Eye (tissue), 1 donor: ENCODE results near the gene TBC1D10A.

Experiments
- DNase-seq: peaks from one replicate; pipeline ENCODE4 v3.0.0-alpha.2; 2015

The TBC1D10A gene

DNA sequence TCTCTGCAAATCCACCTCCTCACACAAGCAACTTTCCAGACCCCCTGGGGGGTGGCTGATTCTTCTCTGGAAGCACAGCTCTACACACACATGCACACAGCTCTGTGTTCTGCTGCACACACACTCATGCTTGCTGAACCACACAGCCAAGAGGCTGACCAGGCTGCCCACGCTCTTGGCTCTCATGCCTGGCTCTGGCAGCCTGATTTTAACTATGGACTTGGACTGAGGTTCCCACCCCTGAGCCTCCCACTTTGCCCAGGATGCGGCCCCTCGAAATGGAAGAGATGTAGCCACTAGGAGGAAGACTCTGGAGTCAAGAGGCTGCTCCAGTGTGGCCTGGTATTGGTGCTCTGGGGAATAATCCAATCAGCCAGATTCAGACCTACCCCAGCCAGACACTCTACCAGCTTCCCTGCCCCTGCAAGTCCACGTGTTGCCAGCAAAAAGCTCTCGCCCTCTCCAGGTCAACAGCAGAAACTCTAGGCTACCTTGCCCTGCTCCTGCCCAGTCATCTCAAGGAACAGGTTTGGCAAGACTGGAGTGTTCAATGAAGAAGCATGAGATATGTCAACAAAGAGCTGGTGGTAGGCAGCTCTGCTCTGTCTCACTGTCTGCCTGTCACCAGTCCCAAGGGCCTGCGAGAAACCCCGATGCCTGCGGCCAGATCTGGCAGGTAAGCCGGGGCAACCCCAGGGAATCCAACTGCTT is 28.6 kb downstream of the TBC1D10A start:
- DNase-seq = no peak

- DNase-seq = no peak
Measured at GRCh38 chr22:30297276-30297990, 29.3 kb downstream of the TBC1D10A start.

DNA sequence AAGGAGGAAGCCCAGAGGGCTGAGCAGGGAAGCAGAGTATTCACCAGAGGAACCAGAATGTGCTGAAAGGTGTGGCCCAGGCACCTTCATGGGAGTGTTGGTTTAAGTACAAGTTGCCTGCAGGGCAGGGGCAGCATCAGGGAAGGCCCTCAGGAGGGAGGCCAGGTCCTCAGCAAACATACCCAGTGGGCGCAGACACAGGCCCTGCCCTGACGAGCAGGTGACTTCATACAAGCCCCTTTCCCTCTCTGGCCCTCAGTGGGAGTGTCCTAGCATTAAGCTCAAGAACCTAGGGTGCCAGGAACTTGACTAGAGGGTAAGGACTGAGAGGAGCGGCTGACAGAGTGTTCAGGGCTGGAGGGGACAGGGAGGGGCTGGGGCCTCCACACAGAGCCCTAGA is 29.9 kb downstream of the TBC1D10A start:
- DNase-seq = no peak

DNA sequence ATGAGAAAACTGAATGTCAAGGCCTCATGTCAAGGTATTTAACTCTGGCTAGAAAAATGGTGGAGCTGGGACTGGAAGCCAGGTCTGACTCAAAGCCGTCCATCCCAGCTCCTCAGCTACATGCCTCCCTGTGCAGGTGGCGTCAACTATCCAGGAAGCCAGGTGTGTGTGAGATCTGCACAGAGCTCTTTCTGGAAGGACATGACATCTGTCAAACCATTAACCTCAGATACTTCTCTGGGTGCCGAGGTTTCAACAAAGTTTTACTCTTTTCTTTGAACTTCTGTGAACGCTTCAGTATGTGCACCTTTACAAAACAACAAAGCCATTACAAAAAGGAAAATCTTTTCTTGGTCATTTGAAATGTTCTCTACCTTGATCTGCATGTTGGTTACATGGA is 30.4 kb downstream of the TBC1D10A start:
- no peak for DNase-seq

- no peak for DNase-seq
Measured at GRCh38 chr22:30295576-30295975, 31.2 kb downstream of the TBC1D10A start.

GRCh38 chr22:30294830-30295229 is 31.9 kb downstream of the TBC1D10A start:
- no peak for DNase-seq

- no peak for DNase-seq
Measured at GRCh38 chr22:30294066-30294465, 32.7 kb downstream of the TBC1D10A start.

DNA sequence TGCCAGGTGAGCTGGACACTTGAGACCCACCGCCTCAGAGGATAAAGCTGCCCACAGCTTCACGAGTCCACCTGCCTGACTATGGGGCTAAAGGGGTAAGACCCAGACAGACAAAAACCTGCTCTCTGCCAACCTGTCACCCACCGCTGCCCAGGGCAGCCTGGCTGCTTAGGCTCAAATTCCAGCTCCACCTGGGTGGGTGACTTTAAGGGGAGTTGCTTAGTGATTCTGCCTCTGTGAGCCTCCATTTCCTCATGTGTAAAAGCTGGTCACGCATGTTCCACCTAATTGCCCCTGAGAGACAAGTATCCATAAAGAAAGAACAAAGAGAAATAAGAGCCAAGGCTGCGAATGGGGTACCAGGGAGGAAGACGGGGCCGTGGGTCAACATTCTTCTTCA is 33.7 kb downstream of the TBC1D10A start:
- no peak for DNase-seq

- DNase-seq = no peak
Measured at GRCh38 chr22:30292069-30292970, 34.4 kb downstream of the TBC1D10A start.

GRCh38 chr22:30291058-30291892 is 35.5 kb downstream of the TBC1D10A start:
- DNase-seq = peak; percentile 57

GRCh38 chr22:30290342-30291057 is 36.2 kb downstream of the TBC1D10A start:
- DNase-seq = peak; percentile 51

DNA sequence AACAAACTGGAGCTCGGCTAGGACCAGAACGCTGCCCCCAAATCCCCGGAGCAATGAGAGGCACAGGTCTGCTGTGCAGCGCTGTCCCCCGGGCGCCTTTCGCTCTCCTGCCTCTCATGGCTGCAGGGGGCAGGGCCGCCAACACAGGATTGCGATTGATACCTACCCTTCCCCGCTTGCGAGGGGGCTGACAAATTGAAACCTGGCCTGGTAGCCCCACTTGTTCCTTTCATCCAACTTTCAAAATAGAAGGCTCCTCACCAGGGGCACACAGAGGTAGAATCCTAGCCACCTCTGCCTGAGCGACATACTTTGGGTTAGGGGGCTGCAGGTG is 36.8 kb downstream of the TBC1D10A start:
- no peak for DNase-seq

DNA sequence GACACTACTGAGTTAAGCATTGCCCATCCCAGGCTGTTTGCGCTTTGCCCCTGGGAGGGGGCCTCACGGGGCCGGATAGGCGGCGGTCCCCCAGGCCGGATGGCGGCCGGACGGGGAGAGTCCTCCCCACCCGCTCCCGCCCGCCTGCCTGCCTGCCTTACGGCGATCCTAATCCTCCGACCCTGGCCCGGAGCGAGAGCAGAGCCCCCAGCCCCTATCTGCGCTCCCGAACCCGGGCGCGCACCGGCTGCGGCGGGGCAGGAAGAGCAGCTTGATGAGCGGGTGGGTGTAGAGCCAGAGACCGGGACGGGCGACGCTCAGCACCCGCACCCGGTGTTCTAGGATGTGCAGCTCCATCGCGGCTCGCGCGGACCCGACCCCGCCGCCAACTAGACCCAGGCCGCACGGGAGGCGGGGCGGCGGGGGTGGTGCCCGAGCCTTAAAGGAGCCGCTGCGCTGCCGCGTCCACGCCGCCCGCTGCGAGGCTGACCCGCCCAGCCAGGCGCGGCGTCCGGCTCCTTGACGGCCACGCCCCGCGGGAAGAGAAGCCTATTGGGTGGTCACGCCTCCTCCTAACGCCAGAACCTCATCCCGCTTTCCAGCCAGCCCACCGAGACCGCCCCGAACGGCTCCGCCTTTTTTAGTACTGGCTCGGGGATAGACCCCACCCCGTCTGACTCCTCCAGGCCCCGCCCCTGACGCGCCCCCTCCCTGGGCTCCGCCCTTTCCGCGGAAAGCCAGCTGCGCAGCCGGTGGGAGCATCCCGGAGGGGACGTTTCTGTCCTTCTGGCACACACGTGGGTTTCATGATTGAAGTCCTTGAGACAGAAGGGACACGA is 37.4 kb downstream of the TBC1D10A start, which contains the start of gene CASTOR1:
Gene CASTOR1 (minus strand): TSS at position 365 of the 839 bp plus-strand sequence. CDS start 8 bp downstream, at position 357.
- DNase-seq = peak; percentile 98

- DNase-seq = no peak
Measured at GRCh38 chr22:30288419-30289140, 38.2 kb downstream of the TBC1D10A start.

DNA sequence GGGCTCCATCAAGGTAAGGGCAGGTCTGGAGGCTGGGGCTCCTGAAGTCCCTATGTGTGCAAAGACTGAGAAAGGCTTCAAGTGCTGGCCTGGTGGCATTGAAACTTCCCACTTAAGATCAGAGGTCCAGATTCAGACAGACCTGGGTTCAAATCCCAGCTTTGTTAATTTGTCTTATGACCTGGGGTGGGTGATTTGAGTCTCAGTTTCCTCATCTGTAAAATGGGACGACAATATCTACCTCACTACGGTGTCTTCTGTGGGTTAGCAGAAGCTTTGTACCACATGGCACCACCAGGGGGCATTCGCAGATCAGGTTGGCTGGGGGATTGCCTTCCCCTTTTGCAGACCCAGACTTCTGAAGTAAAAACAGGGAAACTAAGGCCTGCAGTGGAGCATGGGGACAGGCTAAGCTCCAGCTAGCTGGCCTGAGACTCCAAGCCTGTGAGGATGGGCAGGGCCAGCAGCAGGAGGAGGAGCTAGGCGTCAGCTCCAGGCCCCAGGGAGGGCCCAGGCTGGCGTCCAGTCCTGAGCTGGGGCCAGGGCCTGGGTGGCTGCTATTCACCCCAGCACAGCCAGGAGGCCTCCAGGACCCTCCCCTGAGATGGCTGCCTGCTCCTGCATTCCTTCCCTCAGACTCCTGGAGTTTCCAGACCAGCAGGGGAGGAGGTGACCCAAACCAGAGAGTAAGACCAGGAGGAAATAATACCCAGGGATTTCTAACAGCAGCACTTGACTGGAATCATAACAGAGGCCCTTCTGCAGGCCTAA is 38.9 kb downstream of the TBC1D10A start:
- DNase-seq = peak; percentile 91

DNA sequence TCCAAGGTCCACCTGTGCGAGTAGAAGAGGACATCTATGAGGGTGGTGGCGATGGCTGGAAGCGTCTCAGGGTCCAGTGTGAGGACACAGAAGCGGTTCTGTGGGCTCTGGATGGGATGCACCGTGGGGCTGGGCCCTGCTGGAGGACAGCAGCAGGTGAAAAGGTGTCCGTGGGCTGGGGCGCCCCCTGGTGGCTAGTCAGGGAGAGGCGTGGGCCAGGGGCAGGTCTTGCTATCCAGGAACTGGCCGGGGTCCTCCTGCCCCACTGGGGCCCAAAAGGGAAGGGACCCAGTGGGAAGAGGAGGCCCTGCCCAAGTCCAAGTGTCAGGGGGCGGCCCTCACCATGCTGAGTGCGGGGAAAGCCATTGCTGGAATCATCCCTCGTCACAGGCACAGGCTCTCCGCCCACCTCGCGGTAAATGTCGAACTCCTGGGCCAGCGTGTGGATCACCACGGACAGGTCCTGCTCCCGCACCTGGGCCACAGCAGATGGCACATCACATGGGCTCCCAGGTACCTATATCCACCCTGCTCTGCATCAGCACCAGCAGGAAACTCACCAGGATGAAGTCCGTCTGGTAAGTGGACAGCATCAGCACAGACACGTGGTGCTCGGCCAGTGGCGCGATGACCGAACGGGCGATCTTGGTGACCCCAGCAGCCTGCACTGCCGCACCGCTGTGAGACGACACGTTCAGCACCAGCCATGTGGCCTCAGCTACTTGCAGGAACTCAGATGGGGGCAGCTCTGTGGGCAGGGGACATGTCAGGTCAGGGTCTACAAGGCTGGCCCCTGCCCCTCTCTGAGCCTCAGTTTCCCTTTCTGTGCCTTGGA is 39.7 kb downstream of the TBC1D10A start:
- peak; percentile 72 for DNase-seq

GRCh38 chr22:30286331-30286730 is 40.4 kb downstream of the TBC1D10A start:
- no peak for DNase-seq

GRCh38 chr22:30285846-30286200 is 40.9 kb downstream of the TBC1D10A start:
- no peak for DNase-seq
